ENCODE measurements around the gene HSPA4L.

DNA sequence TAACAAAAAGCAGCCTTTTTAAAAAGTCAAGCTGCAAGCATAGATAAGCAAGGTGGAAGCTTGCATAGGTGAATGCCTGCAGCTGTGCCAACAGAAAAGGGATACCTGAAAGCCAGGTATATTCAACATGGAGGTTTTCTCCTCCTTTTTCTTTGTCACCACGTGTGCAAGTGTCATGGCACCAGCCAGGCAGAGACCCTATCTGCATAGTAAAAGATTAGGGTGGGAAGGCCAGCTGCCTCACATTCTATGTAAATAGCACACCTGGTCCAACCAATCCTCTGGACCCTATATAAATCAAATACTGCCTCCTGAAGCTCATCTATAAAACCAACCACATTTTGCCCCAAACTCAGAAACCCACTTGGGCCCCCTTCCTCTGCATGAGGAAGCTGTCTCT lies 70.5 kb downstream of the HSPA4L start:
- TF ChIP-seq, protein P1, sequence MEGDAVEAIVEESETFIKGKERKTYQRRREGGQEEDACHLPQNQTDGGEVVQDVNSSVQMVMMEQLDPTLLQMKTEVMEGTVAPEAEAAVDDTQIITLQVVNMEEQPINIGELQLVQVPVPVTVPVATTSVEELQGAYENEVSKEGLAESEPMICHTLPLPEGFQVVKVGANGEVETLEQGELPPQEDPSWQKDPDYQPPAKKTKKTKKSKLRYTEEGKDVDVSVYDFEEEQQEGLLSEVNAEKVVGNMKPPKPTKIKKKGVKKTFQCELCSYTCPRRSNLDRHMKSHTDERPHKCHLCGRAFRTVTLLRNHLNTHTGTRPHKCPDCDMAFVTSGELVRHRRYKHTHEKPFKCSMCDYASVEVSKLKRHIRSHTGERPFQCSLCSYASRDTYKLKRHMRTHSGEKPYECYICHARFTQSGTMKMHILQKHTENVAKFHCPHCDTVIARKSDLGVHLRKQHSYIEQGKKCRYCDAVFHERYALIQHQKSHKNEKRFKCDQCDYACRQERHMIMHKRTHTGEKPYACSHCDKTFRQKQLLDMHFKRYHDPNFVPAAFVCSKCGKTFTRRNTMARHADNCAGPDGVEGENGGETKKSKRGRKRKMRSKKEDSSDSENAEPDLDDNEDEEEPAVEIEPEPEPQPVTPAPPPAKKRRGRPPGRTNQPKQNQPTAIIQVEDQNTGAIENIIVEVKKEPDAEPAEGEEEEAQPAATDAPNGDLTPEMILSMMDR (IDR thresholded peaks at IDR 0.05; ENCODE audit: low read depth, low read length), result no peak
- TF ChIP-seq EZH2phosphoT487 (IDR thresholded peaks at IDR 0.05; ENCODE audit: low read depth), result no peak

All from OCI-LY3 (cell line).